PC-9 (cell line): ENCODE results near the gene IFNLR1.

ENCODE experiments used
- CTCF ChIP-seq: fragments of 200-600 bp; sonication (generic); conservative IDR thresholded peaks from 2 replicates; pipeline ENCODE4 v1.6.1; 2017; ENCODE audit warnings: mixed run types, antibody characterized with exemption, mild to moderate bottlenecking, moderate library complexity
- EZH2 ChIP-seq: fragments of 200-600 bp; sonication (generic); IDR thresholded peaks from 2 replicates; pipeline ENCODE4 v1.8.0; 2017; ENCODE audit warnings: antibody characterized with exemption, low read depth

GRCh38 chr1:24169286-24169685 is 17.8 kb downstream of the IFNLR1 start:
- TF ChIP-seq CTCF (no peak), EZH2 (no peak)
